ENCODE data around the gene BTNL9.

BTNL9 gene

DNA sequence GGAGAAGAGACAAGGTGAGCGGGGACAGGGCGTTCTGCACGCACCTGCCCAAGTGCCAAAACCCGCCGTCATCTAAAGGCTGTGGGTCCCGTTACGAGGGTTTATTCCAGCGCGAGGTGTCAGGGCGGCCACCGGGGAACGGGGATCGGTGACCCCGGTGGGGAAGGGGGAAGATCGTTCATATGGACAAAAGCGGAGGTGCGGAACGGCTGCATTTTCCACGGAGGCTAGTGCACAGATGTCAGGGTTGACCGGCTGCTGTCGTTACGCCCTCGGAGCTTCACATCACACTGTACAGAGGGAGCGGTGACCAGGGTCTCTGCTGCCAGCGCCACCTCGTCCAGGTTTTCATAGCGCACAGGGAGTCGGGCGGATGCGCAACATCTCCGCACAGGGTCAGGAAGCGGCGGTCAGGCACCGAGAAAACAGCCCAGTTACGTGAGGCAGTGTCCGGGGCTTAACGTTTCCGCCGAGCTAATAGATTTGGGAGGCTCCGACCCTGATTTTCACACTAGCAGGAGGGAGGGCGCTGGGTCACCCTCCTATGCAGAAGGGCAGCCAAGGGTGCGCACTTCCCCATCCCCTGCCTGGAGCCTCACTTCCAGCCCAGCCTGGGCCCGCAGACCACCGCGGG lies 13.5 kb downstream of the BTNL9 start:
- no peaks in the 10 kb centered on the region for H3K9me3 ChIP-seq (ENCODE audit: insufficient read depth, low read length)
- H3K4me3 ChIP-seq (ENCODE audit: insufficient read depth, low read length, poor library complexity, severe bottlenecking): peak overlapping the region; percentile 84
- no peaks in the 10 kb centered on the region; the same call in 1 of the 2 replicates for H4K20me1 ChIP-seq (ENCODE audit: low read depth, low read length)
- no peaks in the 10 kb centered on the region for H3K27me3 ChIP-seq (ENCODE audit: low read length)
- H3F3A ChIP-seq (ENCODE audit: insufficient read depth): peaks cover 21% of the 10 kb centered on the region
- H3K9ac ChIP-seq (ENCODE audit: low read length): peak overlapping the region; percentile 80
- H3K36me3 ChIP-seq (ENCODE audit: low read length): no peaks in the 10 kb centered on the region
- peak overlapping the region; percentile 43 for H2AFZ ChIP-seq (ENCODE audit: low read depth, low read length, severe bottlenecking)
- peak overlapping the region; percentile 96 for H3K27ac ChIP-seq (ENCODE audit: low read depth, low read length)
- peaks cover 15% of the 10 kb centered on the region; the same call in 1 of the 2 replicates for H3K79me2 ChIP-seq (ENCODE audit: insufficient read depth, low read length)
- peak overlapping the region; percentile 84 for H3K4me2 ChIP-seq (ENCODE audit: low read depth, low read length, poor library complexity, severe bottlenecking)
- H3K9me2 ChIP-seq (replicated peaks; ENCODE audit: insufficient read depth, low read length): no peaks in the 10 kb centered on the region
- TF ChIP-seq, protein P1, sequence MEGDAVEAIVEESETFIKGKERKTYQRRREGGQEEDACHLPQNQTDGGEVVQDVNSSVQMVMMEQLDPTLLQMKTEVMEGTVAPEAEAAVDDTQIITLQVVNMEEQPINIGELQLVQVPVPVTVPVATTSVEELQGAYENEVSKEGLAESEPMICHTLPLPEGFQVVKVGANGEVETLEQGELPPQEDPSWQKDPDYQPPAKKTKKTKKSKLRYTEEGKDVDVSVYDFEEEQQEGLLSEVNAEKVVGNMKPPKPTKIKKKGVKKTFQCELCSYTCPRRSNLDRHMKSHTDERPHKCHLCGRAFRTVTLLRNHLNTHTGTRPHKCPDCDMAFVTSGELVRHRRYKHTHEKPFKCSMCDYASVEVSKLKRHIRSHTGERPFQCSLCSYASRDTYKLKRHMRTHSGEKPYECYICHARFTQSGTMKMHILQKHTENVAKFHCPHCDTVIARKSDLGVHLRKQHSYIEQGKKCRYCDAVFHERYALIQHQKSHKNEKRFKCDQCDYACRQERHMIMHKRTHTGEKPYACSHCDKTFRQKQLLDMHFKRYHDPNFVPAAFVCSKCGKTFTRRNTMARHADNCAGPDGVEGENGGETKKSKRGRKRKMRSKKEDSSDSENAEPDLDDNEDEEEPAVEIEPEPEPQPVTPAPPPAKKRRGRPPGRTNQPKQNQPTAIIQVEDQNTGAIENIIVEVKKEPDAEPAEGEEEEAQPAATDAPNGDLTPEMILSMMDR (IDR thresholded peaks at IDR 0.05; ENCODE audit: insufficient read depth, low read length, poor library complexity, severe bottlenecking): no peak
- no peak for TF ChIP-seq EZH2phosphoT487 (conservative IDR thresholded peaks at IDR 0.05; ENCODE audit: low read length)

- Histone ChIP-seq H3K36me3 (ENCODE audit: low read length) (no peaks in the 10 kb centered on the region), H3K27ac (ENCODE audit: low read depth, low read length) (peak overlapping the region; percentile 96), H3K9ac (ENCODE audit: low read length) (peak overlapping the region; percentile 80), H3K4me3 (ENCODE audit: insufficient read depth, low read length, poor library complexity, severe bottlenecking) (peak overlapping the region; percentile 84), H4K20me1 (ENCODE audit: low read depth, low read length) (no peaks in the 10 kb centered on the region; the same call in 1 of the 2 replicates), H3F3A (ENCODE audit: insufficient read depth) (peaks cover 21% of the 10 kb centered on the region), H2AFZ (ENCODE audit: low read depth, low read length, severe bottlenecking) (no peak overlapping the region), H3K9me2 (replicated peaks; ENCODE audit: insufficient read depth, low read length) (no peaks in the 10 kb centered on the region), H3K4me2 (ENCODE audit: low read depth, low read length, poor library complexity, severe bottlenecking) (peak overlapping the region; percentile 84), H3K9me3 (ENCODE audit: insufficient read depth, low read length) (no peaks in the 10 kb centered on the region), H3K27me3 (ENCODE audit: low read length) (no peaks in the 10 kb centered on the region), H3K79me2 (ENCODE audit: insufficient read depth, low read length) (peaks cover 15% of the 10 kb centered on the region; the same call in 1 of the 2 replicates)
- TF ChIP-seq EZH2phosphoT487 (conservative IDR thresholded peaks at IDR 0.05; ENCODE audit: low read length): no peak
These were observed 14.1 kb downstream of the BTNL9 start for GRCh38 chr5:181054138-181054537.

DNA sequence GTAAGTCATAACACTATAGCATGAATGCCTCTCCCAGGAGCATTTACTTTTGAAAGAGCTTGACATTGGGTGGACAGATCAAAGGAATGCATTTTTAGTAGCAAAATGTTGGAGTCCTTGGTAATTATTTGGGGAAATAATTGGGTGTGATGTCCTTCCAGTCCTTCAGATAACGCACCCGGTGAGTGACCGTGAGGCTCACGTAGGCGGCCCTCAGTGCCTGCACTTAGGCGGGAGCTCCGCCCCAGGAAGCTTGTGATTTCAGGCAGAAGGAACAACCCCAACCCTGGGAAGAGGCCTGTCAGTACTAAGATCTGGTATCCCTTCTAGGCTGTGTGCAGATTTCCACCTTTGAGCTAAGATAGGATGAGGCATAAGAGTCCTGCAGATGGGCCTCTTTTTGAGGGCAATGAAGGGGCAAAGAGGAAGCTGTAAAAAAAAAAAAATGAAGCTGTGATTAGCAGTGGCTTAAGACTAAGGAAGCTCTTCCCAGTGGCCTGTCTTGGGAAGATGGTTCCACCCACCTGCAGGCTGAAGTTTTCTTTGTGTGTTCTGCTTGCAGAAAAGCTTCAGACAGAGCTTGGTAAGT lies 14.9 kb downstream of the BTNL9 start:
- Histone ChIP-seq H3F3A (ENCODE audit: insufficient read depth) (peaks cover 21% of the 10 kb centered on the region), H3K27ac (ENCODE audit: low read depth, low read length) (no peak overlapping the region), H3K27me3 (ENCODE audit: low read length) (no peaks in the 10 kb centered on the region), H3K9ac (ENCODE audit: low read length) (0 out of 2 replicates have a peak overlapping the region, but pooled peaks have one; percentile 80), H3K4me2 (ENCODE audit: low read depth, low read length, poor library complexity, severe bottlenecking) (peak overlapping the region; percentile 84), H2AFZ (ENCODE audit: low read depth, low read length, severe bottlenecking) (no peak overlapping the region), H3K36me3 (ENCODE audit: low read length) (no peaks in the 10 kb centered on the region), H3K79me2 (ENCODE audit: insufficient read depth, low read length) (peaks cover 15% of the 10 kb centered on the region; the same call in 1 of the 2 replicates), H4K20me1 (ENCODE audit: low read depth, low read length) (no peaks in the 10 kb centered on the region; the same call in 1 of the 2 replicates), H3K9me3 (ENCODE audit: insufficient read depth, low read length) (no peaks in the 10 kb centered on the region), H3K4me3 (ENCODE audit: insufficient read depth, low read length, poor library complexity, severe bottlenecking) (no peak overlapping the region), H3K9me2 (replicated peaks; ENCODE audit: insufficient read depth, low read length) (no peaks in the 10 kb centered on the region)
- TF ChIP-seq, protein P1 (IDR thresholded peaks at IDR 0.05; ENCODE audit: insufficient read depth, low read length, poor library complexity, severe bottlenecking): no peak
- TF ChIP-seq EZH2phosphoT487 (conservative IDR thresholded peaks at IDR 0.05; ENCODE audit: low read length): no peak

DNA sequence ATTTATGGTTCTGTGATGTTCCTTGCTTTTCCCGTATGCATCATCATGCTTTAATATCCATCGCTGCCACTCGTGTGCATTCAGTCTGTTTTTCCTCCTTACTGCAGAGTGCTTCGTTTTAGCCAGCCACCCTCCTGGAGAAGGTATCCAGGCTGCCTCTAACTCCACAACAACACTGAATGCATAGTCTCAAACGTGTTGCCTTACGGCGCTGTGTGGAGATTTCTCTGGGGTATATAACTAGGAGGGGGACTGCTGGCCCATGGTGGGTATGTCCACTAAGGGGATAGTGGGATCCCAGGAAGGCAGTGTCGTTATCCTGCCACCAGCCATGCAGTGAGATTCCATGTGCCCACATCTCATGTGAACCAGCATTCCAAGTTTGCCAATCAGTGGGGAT lies 16.4 kb downstream of the BTNL9 start:
- TF ChIP-seq, protein P1 (IDR thresholded peaks at IDR 0.05; ENCODE audit: insufficient read depth, low read length, poor library complexity, severe bottlenecking): no peak
- no peak for TF ChIP-seq EZH2phosphoT487 (conservative IDR thresholded peaks at IDR 0.05; ENCODE audit: low read length)
- H3K9me3 ChIP-seq (ENCODE audit: insufficient read depth, low read length): no peaks in the 10 kb centered on the region
- no peak overlapping the region for H3K4me2 ChIP-seq (ENCODE audit: low read depth, low read length, poor library complexity, severe bottlenecking)
- no peak overlapping the region for H3K4me3 ChIP-seq (ENCODE audit: insufficient read depth, low read length, poor library complexity, severe bottlenecking)
- H3K9ac ChIP-seq (ENCODE audit: low read length): no peak overlapping the region
- H3K79me2 ChIP-seq (ENCODE audit: insufficient read depth, low read length): peaks cover 15% of the 10 kb centered on the region; the same call in 1 of the 2 replicates
- H3K27me3 ChIP-seq (ENCODE audit: low read length): no peaks in the 10 kb centered on the region
- H3K36me3 ChIP-seq (ENCODE audit: low read length): no peaks in the 10 kb centered on the region
- H2AFZ ChIP-seq (ENCODE audit: low read depth, low read length, severe bottlenecking): no peak overlapping the region
- peaks cover 16% of the 10 kb centered on the region for H3F3A ChIP-seq (ENCODE audit: insufficient read depth)
- no peak overlapping the region for H3K27ac ChIP-seq (ENCODE audit: low read depth, low read length)
- no peaks in the 10 kb centered on the region; the same call in 1 of the 2 replicates for H4K20me1 ChIP-seq (ENCODE audit: low read depth, low read length)
- H3K9me2 ChIP-seq (replicated peaks; ENCODE audit: insufficient read depth, low read length): no peaks in the 10 kb centered on the region
